Esophagus muscularis mucosa (tissue), 4 donors: ENCODE measurements around the gene HBP1. TPM values are rescaled to one million over a fixed set of nuclear protein-coding genes. Genes with fewer than 3 reads are reported as not detected.

ENCODE experiments used
- DNase-seq: peaks from one replicate; pipeline ENCODE4 v3.0.0-alpha.2; 2017; ENCODE audit errors: extremely low spot score
- H3K27ac ChIP-seq, 4 donors: fragments of 200-600 bp; sonication (generic); replicated peaks in 1 of 4; 1 replicate in 3 of 4; 2 replicates in 1 of 4; pipeline ENCODE4 v1.5.1; 2016 to 2019; ENCODE audit warnings: mild to moderate bottlenecking in 1 of 4
- H3K27me3 ChIP-seq, 4 donors: fragments of 200-600 bp; sonication (generic); one replicate each; pipeline versions ENCODE4 v1.5.1 to v1.6.0; 2016 to 2019
- H3K36me3 ChIP-seq, 4 donors: fragments of 200-600 bp; sonication (generic); one replicate each; pipeline ENCODE4 v1.5.1; 2016 to 2019
- H3K4me1 ChIP-seq, 4 donors: fragments of 200-600 bp; sonication (generic); one replicate each; pipeline ENCODE4 v1.5.1; 2016 to 2019
- H3K4me3 ChIP-seq, 4 donors: fragments of 200-600 bp; sonication (generic); 1 replicate in 2 of 4; 2 replicates in 2 of 4; pipeline ENCODE4 v1.5.1; 2016 to 2019; ENCODE audit warnings: mild to moderate bottlenecking in 4 of 4, moderate library complexity in 1 of 4
- H3K9me3 ChIP-seq, 4 donors: fragments of 200-600 bp; sonication (generic); 1 replicate in 3 of 4; 2 replicates in 1 of 4; pipeline ENCODE4 v1.5.1; 2016 to 2019
- EP300 ChIP-seq: sonication (generic); formaldehyde crosslinking; IDR thresholded peaks from one replicate; pipeline ENCODE4 v1.6.1; 2017; ENCODE audit warnings: antibody characterized with exemption
- POLR2A ChIP-seq: fragments of 450-650 bp; IDR thresholded peaks from one replicate; pipeline ENCODE4 v1.6.1; 2017; ENCODE audit warnings: antibody characterized with exemption, moderate library complexity, mild to moderate bottlenecking, low read depth
- POLR2AphosphoS5 ChIP-seq, 2 donors: sonication (generic); formaldehyde crosslinking; IDR thresholded peaks; one replicate each; pipeline ENCODE4 v1.6.1; 2017; ENCODE audit warnings: antibody characterized with exemption in 2 of 2
- WGBS: methylation state at CpG from one replicate; pipeline ENCODE4 v1.1.5; 2018; 5-methylcytosine and 5-hydroxymethylcytosine counted together
- intact Hi-C: fragments of 100-400 bp; cut with DNase I; formaldehyde crosslinking; loops from one replicate; pipeline ENCODE4 v1.15.1; 2023
- total RNA-seq, 4 donors: library from RNA; depleted of rRNA; stranded (reverse); fragments of >200 nt; gene quantifications; one replicate each; pipeline versions ENCODE4 v1.1.0 to v1.2.1, GENCODE V29; 2016
- TF ChIP-seq, protein P1 (sequence below), 3 experiments: fragments of 200-600 bp in 2 of 3; fragments of 450-650 bp in 1 of 3; sonication (generic) in 2 of 3; IDR thresholded peaks; one replicate each; pipeline ENCODE4 v1.5.1; 2017 to 2019; ENCODE audit warnings: antibody characterized with exemption in 3 of 3, mild to moderate bottlenecking in 2 of 3, moderate library complexity in 1 of 3

Gene HBP1
- total RNA-seq, 4 donors from 2014 or later = 60.4 to 113 (median 110) TPM

DNA sequence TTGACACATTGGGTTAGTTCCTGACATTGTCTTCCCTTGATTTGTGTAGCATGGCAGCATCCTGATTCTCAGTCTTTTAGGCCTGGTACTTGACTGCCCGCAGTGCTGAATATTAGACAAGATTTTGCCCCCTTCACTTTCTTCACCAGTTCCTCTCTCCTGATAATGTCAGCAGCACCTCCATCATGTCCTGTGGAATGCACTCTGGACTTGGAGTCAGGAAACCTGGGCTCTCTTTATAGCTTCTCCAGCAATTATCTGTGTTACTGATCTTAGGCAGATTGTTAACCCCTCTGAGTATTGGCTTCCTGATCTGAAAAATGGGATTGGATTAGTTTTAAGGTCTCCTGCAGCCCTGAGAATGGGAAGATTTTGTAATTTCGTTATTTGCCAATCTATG, 19.0 kb downstream of the HBP1 start:
- Histone ChIP-seq H3K9me3 (no peaks in the 10 kb centered on the region), H3K4me1 (peaks cover 0 to 16% (median 4%) of the 10 kb centered on the region in 4 donors), H3K27me3 (no peaks in the 10 kb centered on the region), H3K36me3 (peaks cover 37 to 100% (median 75%) of the 10 kb centered on the region in 4 donors), H3K27ac (no peak overlapping the region), H3K4me3 (no peak overlapping the region)
- intact Hi-C loops = no loop called here
- 85% methylated on average over 2 of the region's 2 CpGs for WGBS
- TF ChIP-seq, protein P1, sequence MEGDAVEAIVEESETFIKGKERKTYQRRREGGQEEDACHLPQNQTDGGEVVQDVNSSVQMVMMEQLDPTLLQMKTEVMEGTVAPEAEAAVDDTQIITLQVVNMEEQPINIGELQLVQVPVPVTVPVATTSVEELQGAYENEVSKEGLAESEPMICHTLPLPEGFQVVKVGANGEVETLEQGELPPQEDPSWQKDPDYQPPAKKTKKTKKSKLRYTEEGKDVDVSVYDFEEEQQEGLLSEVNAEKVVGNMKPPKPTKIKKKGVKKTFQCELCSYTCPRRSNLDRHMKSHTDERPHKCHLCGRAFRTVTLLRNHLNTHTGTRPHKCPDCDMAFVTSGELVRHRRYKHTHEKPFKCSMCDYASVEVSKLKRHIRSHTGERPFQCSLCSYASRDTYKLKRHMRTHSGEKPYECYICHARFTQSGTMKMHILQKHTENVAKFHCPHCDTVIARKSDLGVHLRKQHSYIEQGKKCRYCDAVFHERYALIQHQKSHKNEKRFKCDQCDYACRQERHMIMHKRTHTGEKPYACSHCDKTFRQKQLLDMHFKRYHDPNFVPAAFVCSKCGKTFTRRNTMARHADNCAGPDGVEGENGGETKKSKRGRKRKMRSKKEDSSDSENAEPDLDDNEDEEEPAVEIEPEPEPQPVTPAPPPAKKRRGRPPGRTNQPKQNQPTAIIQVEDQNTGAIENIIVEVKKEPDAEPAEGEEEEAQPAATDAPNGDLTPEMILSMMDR (IDR thresholded peaks at IDR 0.05) = no peak
- TF ChIP-seq POLR2A = no peak
- no peak for DNase-seq

- Histone ChIP-seq H3K4me1 (peaks cover 0 to 27% (median 5%) of the 10 kb centered on the region in 4 donors), H3K9me3 (no peaks in the 10 kb centered on the region), H3K4me3 (no peak overlapping the region), H3K27me3 (no peaks in the 10 kb centered on the region), H3K36me3 (peaks cover 37 to 88% (median 66%) of the 10 kb centered on the region in 4 donors), H3K27ac (no peak overlapping the region)
- 97% methylated on average over 2 of the region's 2 CpGs for WGBS
- TF ChIP-seq, protein P1 (IDR thresholded peaks at IDR 0.05) = no peak
- TF ChIP-seq POLR2A (no peak), POLR2AphosphoS5 (IDR thresholded peaks at IDR 0.05) (no peak), EP300 (no peak)
- DNase-seq = no peak
- intact Hi-C loops = no loop called here
These were observed 21.3 kb downstream of the HBP1 start for GRCh38 chr7:107190090-107190489.

DNA sequence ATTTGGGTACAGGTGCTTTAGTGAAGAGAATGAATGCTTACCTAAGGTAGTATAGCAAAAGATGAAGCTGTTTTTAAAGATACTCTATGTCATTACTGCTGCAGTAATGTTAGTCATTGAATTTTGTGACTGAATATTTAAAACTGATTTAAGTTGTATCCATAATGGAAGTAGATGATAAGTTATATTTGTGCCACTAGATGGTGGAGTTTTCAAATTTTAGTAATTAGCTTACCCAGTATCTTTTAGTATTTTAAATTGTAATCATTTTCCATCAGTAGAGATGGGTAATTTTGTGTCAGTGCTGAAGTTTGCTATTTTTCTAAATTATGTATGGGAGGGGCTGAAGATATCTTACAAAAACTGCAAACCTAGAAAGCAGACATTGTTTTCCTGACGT, 25.2 kb downstream of the HBP1 start:
- Histone ChIP-seq H3K27me3 (no peaks in the 10 kb centered on the region), H3K9me3 (no peaks in the 10 kb centered on the region), H3K36me3 (peaks cover 34 to 88% (median 70%) of the 10 kb centered on the region in 4 donors), H3K4me3 (no peak overlapping the region), H3K27ac (no peak overlapping the region), H3K4me1 (peaks cover 0 to 22% (median 3%) of the 10 kb centered on the region in 4 donors)
- 63% methylated on average over 1 of the region's 1 CpG for WGBS
- intact Hi-C loops = no loop called here
- TF ChIP-seq, protein P1 (IDR thresholded peaks at IDR 0.05) = peak in 1 of 3 experiments; percentile 3
- TF ChIP-seq EP300 (no peak), POLR2A (no peak), POLR2AphosphoS5 (IDR thresholded peaks at IDR 0.05) (no peak)
- no peak for DNase-seq

- DNase-seq = no peak
- H3K36me3 ChIP-seq = peaks cover 33 to 86% (median 73%) of the 10 kb centered on the region in 4 donors
- TF ChIP-seq EP300 (no peak), POLR2A (no peak), POLR2AphosphoS5 (IDR thresholded peaks at IDR 0.05) (no peak)
- TF ChIP-seq, protein P1 (IDR thresholded peaks at IDR 0.05) = no peak
- no peaks in the 10 kb centered on the region for H3K9me3 ChIP-seq
- intact Hi-C loops = no loop called here
- no peaks in the 10 kb centered on the region for H3K27me3 ChIP-seq
- no peak overlapping the region for H3K27ac ChIP-seq
- H3K4me1 ChIP-seq = peaks cover 0 to 38% (median 16%) of the 10 kb centered on the region in 4 donors
- WGBS = 92% methylated on average over 10 of the region's 10 CpGs
- H3K4me3 ChIP-seq = no peak overlapping the region
These were observed 28.2 kb downstream of the HBP1 start for GRCh38 chr7:107196834-107197610.
